Smooth muscle cell (in vitro differentiated cells): ENCODE results near the gene KCNK4. TPM values are rescaled to one million over a fixed set of nuclear protein-coding genes. Genes with fewer than 3 reads are reported as not detected.

Source experiments
- DNase-seq: peaks from one replicate; lab custom pipeline; 2025; ENCODE audit not compliant: unreplicated experiment; lab: John Stamatoyannopoulos, UW
- H2AFZ ChIP-seq: fragments of 200-600 bp; sonication (generic); 2 replicates; pipeline ENCODE4 v1.6.0; 2016; ENCODE audit warnings: antibody characterized with exemption, low read depth, mild to moderate bottlenecking
- H3F3A ChIP-seq: fragments of 200-600 bp; sonication (generic); 2 replicates; pipeline ENCODE4 v1.6.0; 2017; ENCODE audit warnings: antibody characterized with exemption, low read depth
- H3K27ac ChIP-seq: fragments of 200-600 bp; sonication (generic); 2 replicates; pipeline ENCODE4 v1.5.1; 2016; ENCODE audit warnings: low read depth, mild to moderate bottlenecking
- H3K27me3 ChIP-seq: fragments of 200-600 bp; sonication (generic); 2 replicates; pipeline ENCODE4 v1.6.1; 2016; ENCODE audit warnings: low read depth, mild to moderate bottlenecking
- H3K36me3 ChIP-seq: fragments of 200-600 bp; sonication (generic); 2 replicates; pipeline ENCODE4 v1.5.1; 2016; ENCODE audit warnings: low read depth
- H3K4me1 ChIP-seq: fragments of 200-600 bp; sonication (generic); 2 replicates; pipeline ENCODE4 v1.5.1; 2016; ENCODE audit warnings: low read depth
- H3K4me2 ChIP-seq: fragments of 200-600 bp; sonication (generic); 2 replicates; pipeline ENCODE4 v1.6.0; 2016; ENCODE audit warnings: mild to moderate bottlenecking
- H3K4me3 ChIP-seq: fragments of 200-600 bp; sonication (generic); 2 replicates; pipeline ENCODE4 v1.5.1; 2016; ENCODE audit warnings: mild to moderate bottlenecking
- H3K79me2 ChIP-seq: fragments of 200-600 bp; sonication (generic); 2 replicates; pipeline ENCODE4 v1.6.0; 2016; ENCODE audit warnings: low read depth, mild to moderate bottlenecking
- H3K9ac ChIP-seq: fragments of 200-600 bp; sonication (generic); 2 replicates; pipeline ENCODE4 v1.6.0; 2016; ENCODE audit warnings: low read depth
- H3K9me3 ChIP-seq: fragments of 200-600 bp; sonication (generic); replicated peaks from 2 replicates; pipeline ENCODE4 v1.5.1; 2016; ENCODE audit warnings: low read depth
- H4K20me1 ChIP-seq: fragments of 200-600 bp; sonication (generic); 2 replicates; pipeline ENCODE4 v1.6.0; 2016; ENCODE audit warnings: low read depth
- CTCF ChIP-seq: fragments of 200-600 bp; sonication (generic); IDR thresholded peaks from 2 replicates; pipeline ENCODE4 v1.5.1; 2017; ENCODE audit warnings: borderline replicate concordance, mild to moderate bottlenecking, antibody characterized with exemption; ENCODE audit not compliant: insufficient read depth, poor library complexity, severe bottlenecking
- WGBS: methylation state at CpG from one replicate; pipeline ENCODE4 v1.1.7; 2016; ENCODE audit warnings: low lambda C conversion rate; 5-methylcytosine and 5-hydroxymethylcytosine counted together
- polyA plus RNA-seq: library from polyadenylated mRNA; unstranded; fragments of >200 nt; fragmentation: Nextera tagmentation; extraction: Ambion mirVana; gene quantifications from 2 replicates; pipeline ENCODE4 v1.2.1, GENCODE V29; 2016
- total RNA-seq: library from RNA; depleted of rRNA; stranded (reverse); fragments of >200 nt; gene quantifications from 2 replicates; pipeline ENCODE4 v1.2.3, GENCODE V29; 2014

Gene KCNK4
- total and polyA plus RNA-seq, 2 experiments from 2014 or later = not detected

DNA sequence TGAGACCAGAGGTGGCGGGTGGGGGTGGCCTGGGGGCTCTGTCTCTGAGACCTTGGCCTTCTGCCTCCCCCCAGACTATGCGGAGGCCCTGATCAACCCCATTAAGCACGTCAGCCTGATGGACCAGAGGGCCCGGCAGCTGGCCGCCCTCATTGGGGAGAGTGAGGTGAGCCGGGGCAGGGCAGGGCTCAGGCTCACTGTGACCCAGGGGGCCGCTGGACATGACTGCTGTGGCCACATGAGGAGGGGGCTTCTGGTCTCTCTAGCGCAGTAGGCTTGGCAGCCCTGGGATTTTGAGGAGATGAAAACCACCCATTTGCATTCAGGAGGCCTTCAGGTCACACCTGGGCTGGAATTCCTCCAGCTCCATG, 27.2 kb upstream of the KCNK4 start:
- no peak overlapping the region for H3K4me2 ChIP-seq
- H3K4me1 ChIP-seq = peaks cover 6% of the 10 kb centered on the region
- H4K20me1 ChIP-seq = no peaks in the 10 kb centered on the region
- no peaks in the 10 kb centered on the region for H3K79me2 ChIP-seq
- H3K4me3 ChIP-seq = no peak overlapping the region
- TF ChIP-seq CTCF = no peak
- no peak overlapping the region for H2AFZ ChIP-seq
- WGBS = 93% methylated on average over 8 of the region's 8 CpGs
- DNase-seq = no peak
- peaks cover 5% of the 10 kb centered on the region for H3F3A ChIP-seq
- no peaks in the 10 kb centered on the region for H3K36me3 ChIP-seq
- no peaks in the 10 kb centered on the region for H3K9me3 ChIP-seq
- H3K9ac ChIP-seq = no peak overlapping the region
- peak overlapping the region; percentile 44 for H3K27ac ChIP-seq
- H3K27me3 ChIP-seq = no peaks in the 10 kb centered on the region

- no peak overlapping the region for H3K27ac ChIP-seq
- H2AFZ ChIP-seq = no peak overlapping the region
- DNase-seq = no peak
- H3K4me3 ChIP-seq = no peak overlapping the region
- H3K4me2 ChIP-seq = no peak overlapping the region
- TF ChIP-seq CTCF = no peak
- H3K9me3 ChIP-seq = no peaks in the 10 kb centered on the region
- no peak overlapping the region for H3K9ac ChIP-seq
- 70% methylated on average over 10 of the region's 10 CpGs for WGBS
- peaks cover 8% of the 10 kb centered on the region for H3K4me1 ChIP-seq
- peaks cover 8% of the 10 kb centered on the region for H3F3A ChIP-seq
- no peaks in the 10 kb centered on the region for H3K79me2 ChIP-seq
- H4K20me1 ChIP-seq = no peaks in the 10 kb centered on the region
- H3K36me3 ChIP-seq = no peaks in the 10 kb centered on the region
- no peaks in the 10 kb centered on the region for H3K27me3 ChIP-seq
Measured at GRCh38 chr11:64264371-64264852, 26.7 kb upstream of the KCNK4 start.

- H3K27ac ChIP-seq = no peak overlapping the region
- H3K4me1 ChIP-seq = peaks cover 8% of the 10 kb centered on the region
- no peaks in the 10 kb centered on the region for H3K79me2 ChIP-seq
- no peaks in the 10 kb centered on the region for H3K9me3 ChIP-seq
- H3F3A ChIP-seq = peaks cover 8% of the 10 kb centered on the region
- no peak overlapping the region for H2AFZ ChIP-seq
- no peak overlapping the region for H3K4me2 ChIP-seq
- H3K27me3 ChIP-seq = no peaks in the 10 kb centered on the region
- H3K4me3 ChIP-seq = no peak overlapping the region
- no peaks in the 10 kb centered on the region for H3K36me3 ChIP-seq
- 93% methylated on average over 35 of the region's 35 CpGs for WGBS
- H4K20me1 ChIP-seq = no peaks in the 10 kb centered on the region
- DNase-seq = no peak
- no peak overlapping the region for H3K9ac ChIP-seq
- TF ChIP-seq CTCF = no peak
Measured at GRCh38 chr11:64265176-64266160, 25.6 kb upstream of the KCNK4 start.
